ENCODE results near the gene TRAFD1.

GRCh38 chr12:112198120-112198733 lies 72.9 kb downstream of the TRAFD1 start:
- peak; percentile 84 for TF ChIP-seq CTCF (conservative IDR thresholded peaks at IDR 0.05; ENCODE audit: low read length)
- TF ChIP-seq EZH2phosphoT487 (IDR thresholded peaks at IDR 0.05; ENCODE audit: borderline replicate concordance, low read depth, low read length), result no peak
